ENCODE measurements around the gene HIVEP3.
A peak's percentile ranks its signal among the peaks of the same experiment; 100 is the strongest.
"Not testable (repeated sequence)": the region's sequence is repeated elsewhere in the genome, so short reads cannot be mapped to it uniquely, and the experiment has no call there.

The HIVEP3 gene

GRCh38 chr1:41695118-41695745 lies 223.5 kb downstream of the HIVEP3 start:
- ChIA-PET POLR2A (interaction anchor here (1.0 kb wide), 1 partner anchor 19 kb away, joined by 3 read pairs; no protein-coding TSS in a partner anchor), CTCF (interaction anchor here (0.6 to 0.7 kb wide), 2 partner anchors 183 to 938 kb away, joined by 3 to 5 read pairs; no protein-coding TSS in a partner anchor)
- Histone ChIP-seq H3K9me3 (ENCODE audit: control insufficient read depth, insufficient read depth, low read depth, low read length) (no peaks in the 10 kb centered on the region), H3K4me1 (ENCODE audit: control insufficient read depth, insufficient read depth, low read length) (no peaks in the 10 kb centered on the region; the same call in 1 of the 2 replicates), H3K4me3 (ENCODE audit: low read depth, low read length) (no peak overlapping the region), H3K36me3 (ENCODE audit: control insufficient read depth in 2 of 2, insufficient read depth in 1 of 2, low read length in 2 of 2) (no peaks in the 10 kb centered on the region), H3K27ac (ENCODE audit: extremely low read depth, low read depth, low read length) (no peak overlapping the region)
- TF ChIP-seq OSR2 (tag by site-specific recombination; IDR thresholded peaks at IDR 0.05) (peak; percentile 39; the same call in 1 of the 2 replicates), ZSCAN5A (tag by site-specific recombination; IDR thresholded peaks at IDR 0.05) (no peak), ZNF350 (tag by site-specific recombination; IDR thresholded peaks at IDR 0.05) (no peak), ZBTB20 (tag by site-specific recombination; IDR thresholded peaks at IDR 0.05) (0 out of 2 replicates have a peak, but pooled peaks have one; percentile 22), FEZF1 (tag by site-specific recombination; IDR thresholded peaks at IDR 0.05) (no peak), PRDM1 (tag by site-specific recombination; IDR thresholded peaks at IDR 0.05) (no peak), ZNF114 (tag by site-specific recombination; IDR thresholded peaks at IDR 0.05) (no peak), ZNF341 (tag by site-specific recombination; IDR thresholded peaks at IDR 0.05; ENCODE audit: low read depth) (peak; percentile 51), ZSCAN16 (tag by site-specific recombination; IDR thresholded peaks at IDR 0.05) (no peak), ZNF23 (tag by site-specific recombination; IDR thresholded peaks at IDR 0.05; ENCODE audit: borderline replicate concordance) (no peak), ZNF830 (tag by site-specific recombination; IDR thresholded peaks at IDR 0.05; ENCODE audit: low read depth) (no peak), ZNF280D (tag by site-specific recombination; IDR thresholded peaks at IDR 0.05) (no peak), ZNF184 (tag by site-specific recombination; IDR thresholded peaks at IDR 0.05) (no peak), ZFHX2 (tag by site-specific recombination; conservative IDR thresholded peaks at IDR 0.05) (no peak), KLF10 (tag by site-specific recombination; IDR thresholded peaks at IDR 0.05) (no peak), ZFP37 (tag by site-specific recombination; IDR thresholded peaks at IDR 0.05) (no peak), ZNF777 (tag by site-specific recombination; IDR thresholded peaks at IDR 0.05; ENCODE audit: borderline replicate concordance) (no peak)

- POLR2A ChIA-PET; H3K36me3 ChIP-seq (ENCODE audit: control insufficient read depth in 2 of 2, insufficient read depth in 1 of 2, low read length in 2 of 2); H3K4me1 ChIP-seq (ENCODE audit: control insufficient read depth, insufficient read depth, low read length); H3K4me3 ChIP-seq (ENCODE audit: low read depth, low read length); CTCF ChIA-PET; H3K27ac ChIP-seq (ENCODE audit: extremely low read depth, low read depth, low read length); H3K9me3 ChIP-seq (ENCODE audit: control insufficient read depth, insufficient read depth, low read depth, low read length): not testable (repeated sequence)
These were observed 226.8 kb downstream of the HIVEP3 start for GRCh38 chr1:41691966-41692365.

GRCh38 chr1:41691424-41691823 lies 227.3 kb downstream of the HIVEP3 start:
- ChIA-PET CTCF (no interaction called here), POLR2A (no interaction called here)
- Histone ChIP-seq H3K36me3 (ENCODE audit: control insufficient read depth in 2 of 2, insufficient read depth in 1 of 2, low read length in 2 of 2) (no peaks in the 10 kb centered on the region), H3K27ac (ENCODE audit: extremely low read depth, low read depth, low read length) (no peak overlapping the region), H3K9me3 (ENCODE audit: control insufficient read depth, insufficient read depth, low read depth, low read length) (no peaks in the 10 kb centered on the region), H3K4me3 (ENCODE audit: low read depth, low read length) (no peak overlapping the region), H3K4me1 (ENCODE audit: control insufficient read depth, insufficient read depth, low read length) (no peaks in the 10 kb centered on the region; the same call in 1 of the 2 replicates)
- TF ChIP-seq ZNF677 (tag by site-specific recombination; IDR thresholded peaks at IDR 0.05) (no peak), ZNF416 (tag by site-specific recombination; IDR thresholded peaks at IDR 0.05) (no peak), ZNF362 (tag by site-specific recombination; IDR thresholded peaks at IDR 0.05) (no peak), ZFP69B (tag by site-specific recombination; IDR thresholded peaks at IDR 0.05) (no peak), KLF8 (tag by site-specific recombination; IDR thresholded peaks at IDR 0.05) (no peak), ZNF488 (tag by site-specific recombination; IDR thresholded peaks at IDR 0.05) (no peak), ZNF549 (tag by site-specific recombination; IDR thresholded peaks at IDR 0.05) (no peak), ZNF776 (tag by site-specific recombination; IDR thresholded peaks at IDR 0.05; ENCODE audit: borderline replicate concordance) (no peak), ZFHX2 (tag by site-specific recombination; conservative IDR thresholded peaks at IDR 0.05) (no peak)

All from HEK293 (cell line).